ENCODE data around the gene GABRP.
"Not testable (repeated sequence)": the region's sequence is repeated elsewhere in the genome, so short reads cannot be mapped to it uniquely, and the experiment has no call there.

The GABRP gene

GRCh38 chr5:170783498-170784247, at the start of gene GABRP:
Gene GABRP (plus strand): TSS chr5:170783725. CDS start chr5:170788616, 4,891 bp downstream.
- no peak for DNase-seq

GRCh38 chr5:170736966-170737365, 46.6 kb upstream of the GABRP start:
- DNase-seq, result no peak

- DNase-seq, result no peak
Measured at GRCh38 chr5:170737591-170737990, 45.9 kb upstream of the GABRP start.

- DNase-seq, result no peak
Measured at GRCh38 chr5:170738840-170739239, 44.7 kb upstream of the GABRP start.

GRCh38 chr5:170739446-170739845, 44.1 kb upstream of the GABRP start:
- no peak for DNase-seq

GRCh38 chr5:170740551-170741205, 42.8 kb upstream of the GABRP start:
- no peak for DNase-seq

- no peak for DNase-seq
Measured at GRCh38 chr5:170741801-170742200, 41.7 kb upstream of the GABRP start.

GRCh38 chr5:170743876-170744212, 39.7 kb upstream of the GABRP start:
- DNase-seq, result no peak

- DNase-seq, result no peak
Measured at GRCh38 chr5:170745481-170746071, 37.9 kb upstream of the GABRP start.

GRCh38 chr5:170746075-170746960, 37.2 kb upstream of the GABRP start:
- DNase-seq, result no peak

GRCh38 chr5:170746961-170747340, 36.6 kb upstream of the GABRP start:
- DNase-seq, result no peak

GRCh38 chr5:170747357-170747756, 36.2 kb upstream of the GABRP start:
- no peak for DNase-seq

- no peak for DNase-seq
Measured at GRCh38 chr5:170747851-170748250, 35.7 kb upstream of the GABRP start.

- no peak for DNase-seq
Measured at GRCh38 chr5:170748951-170749471, 34.5 kb upstream of the GABRP start.

- DNase-seq, result no peak
Measured at GRCh38 chr5:170749911-170750431, 33.6 kb upstream of the GABRP start.

GRCh38 chr5:170750791-170751190, 32.7 kb upstream of the GABRP start:
- DNase-seq, result no peak

- no peak for DNase-seq
Measured at GRCh38 chr5:170751631-170752030, 31.9 kb upstream of the GABRP start.

- DNase-seq, result no peak
Measured at GRCh38 chr5:170752257-170753215, 31.0 kb upstream of the GABRP start.

- no peak for DNase-seq
Measured at GRCh38 chr5:170753311-170753710, 30.2 kb upstream of the GABRP start.

GRCh38 chr5:170754508-170754907, 29.0 kb upstream of the GABRP start:
- not testable (repeated sequence) for DNase-seq

GRCh38 chr5:170755679-170756456, 27.7 kb upstream of the GABRP start:
- DNase-seq, result no peak

Measured in NCI-H2227 treated with DMSO at 0.1 percent for 48 hours (cell line).